Measurements from ENCODE around the gene PODNL1.

Gene PODNL1

GRCh38 chr19:13983213-13983889 is 45.1 kb upstream of the PODNL1 start:
- no peak overlapping the region for H3K27ac ChIP-seq
- TF ChIP-seq, protein P1, sequence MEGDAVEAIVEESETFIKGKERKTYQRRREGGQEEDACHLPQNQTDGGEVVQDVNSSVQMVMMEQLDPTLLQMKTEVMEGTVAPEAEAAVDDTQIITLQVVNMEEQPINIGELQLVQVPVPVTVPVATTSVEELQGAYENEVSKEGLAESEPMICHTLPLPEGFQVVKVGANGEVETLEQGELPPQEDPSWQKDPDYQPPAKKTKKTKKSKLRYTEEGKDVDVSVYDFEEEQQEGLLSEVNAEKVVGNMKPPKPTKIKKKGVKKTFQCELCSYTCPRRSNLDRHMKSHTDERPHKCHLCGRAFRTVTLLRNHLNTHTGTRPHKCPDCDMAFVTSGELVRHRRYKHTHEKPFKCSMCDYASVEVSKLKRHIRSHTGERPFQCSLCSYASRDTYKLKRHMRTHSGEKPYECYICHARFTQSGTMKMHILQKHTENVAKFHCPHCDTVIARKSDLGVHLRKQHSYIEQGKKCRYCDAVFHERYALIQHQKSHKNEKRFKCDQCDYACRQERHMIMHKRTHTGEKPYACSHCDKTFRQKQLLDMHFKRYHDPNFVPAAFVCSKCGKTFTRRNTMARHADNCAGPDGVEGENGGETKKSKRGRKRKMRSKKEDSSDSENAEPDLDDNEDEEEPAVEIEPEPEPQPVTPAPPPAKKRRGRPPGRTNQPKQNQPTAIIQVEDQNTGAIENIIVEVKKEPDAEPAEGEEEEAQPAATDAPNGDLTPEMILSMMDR (conservative IDR thresholded peaks at IDR 0.05): no peak

DNA sequence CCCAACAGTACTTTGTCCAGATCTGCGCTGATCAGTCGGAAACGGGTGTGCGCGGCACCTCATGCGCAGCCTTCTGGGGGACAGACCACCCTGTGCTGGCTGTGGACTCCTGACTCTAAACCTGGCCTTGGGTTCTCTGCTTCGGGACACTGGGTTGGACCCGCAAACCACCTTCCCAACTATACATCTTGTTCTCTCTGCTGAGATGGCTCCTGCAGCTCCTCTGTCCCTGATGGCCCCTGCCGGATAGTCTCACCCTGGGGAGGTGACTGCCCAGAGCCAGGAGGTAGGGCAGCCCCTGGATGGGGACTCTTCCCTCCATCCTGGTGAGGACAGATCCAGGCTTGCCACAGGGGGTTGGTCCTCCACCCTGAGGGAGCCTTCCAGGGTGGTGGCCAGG is 44.6 kb upstream of the PODNL1 start:
- no peak overlapping the region for H3K27ac ChIP-seq
- TF ChIP-seq, protein P1 (conservative IDR thresholded peaks at IDR 0.05): no peak

- H3K27ac ChIP-seq: no peak overlapping the region
- TF ChIP-seq, protein P1 (conservative IDR thresholded peaks at IDR 0.05): no peak
These were observed 43.8 kb upstream of the PODNL1 start for GRCh38 chr19:13981988-13982501.

GRCh38 chr19:13981467-13981866 is 43.2 kb upstream of the PODNL1 start:
- no peak overlapping the region for H3K27ac ChIP-seq

DNA sequence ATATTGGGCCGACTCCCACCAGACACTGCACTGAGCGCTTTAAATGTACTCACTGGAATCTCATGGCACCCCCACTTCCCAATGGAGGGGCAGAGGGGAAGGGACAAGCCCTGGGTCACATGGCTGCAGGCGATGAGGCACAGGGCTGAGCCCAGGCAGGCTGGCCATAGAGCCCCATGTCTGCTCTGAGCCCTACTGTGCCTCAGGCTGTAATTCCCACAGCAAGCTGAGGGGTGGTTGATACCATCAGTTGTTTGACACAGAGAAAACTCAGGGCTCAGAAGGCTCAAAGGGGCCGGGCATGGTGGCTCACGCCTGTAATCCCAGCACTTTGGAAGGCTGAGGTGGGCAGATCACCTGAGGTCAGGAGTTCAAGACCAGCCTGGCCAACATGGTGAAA is 42.8 kb upstream of the PODNL1 start:
- H3K27ac ChIP-seq: no peak overlapping the region
- TF ChIP-seq, protein P1 (conservative IDR thresholded peaks at IDR 0.05): no peak

More at GRCh38 chr19:13981467-13981866, 43.2 kb upstream of the PODNL1 start:
- TF ChIP-seq, protein P1 (conservative IDR thresholded peaks at IDR 0.05): no peak

GRCh38 chr19:13980340-13980739 is 42.1 kb upstream of the PODNL1 start:
- no peak overlapping the region for H3K27ac ChIP-seq
- TF ChIP-seq, protein P1 (conservative IDR thresholded peaks at IDR 0.05): no peak

DNA sequence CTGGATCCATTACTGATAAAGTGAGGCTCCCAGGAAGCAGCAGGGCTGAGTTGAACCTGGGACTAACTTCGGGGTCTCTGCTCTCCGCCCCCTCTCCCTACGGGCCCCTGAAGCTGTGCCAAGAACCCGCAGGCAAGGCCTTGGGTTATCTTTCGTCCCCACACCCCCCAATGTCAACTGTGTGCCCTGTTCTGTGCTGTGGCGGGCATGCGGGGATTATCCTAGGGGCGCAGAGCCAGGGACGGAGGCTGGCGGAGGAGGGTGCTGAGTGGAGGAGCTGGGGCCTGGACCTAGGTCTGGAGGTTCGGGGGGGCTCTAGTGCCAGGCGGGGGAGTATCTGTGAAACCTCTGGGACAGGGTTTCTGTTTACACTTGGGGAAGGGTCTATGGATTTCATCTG is 41.5 kb upstream of the PODNL1 start:
- H3K27ac ChIP-seq: no peak overlapping the region
- TF ChIP-seq, protein P1 (conservative IDR thresholded peaks at IDR 0.05): no peak

All from VCaP (cell line).